Cardiac fibroblast (primary cell): Measurements from ENCODE around the gene AHRR.
A peak's percentile ranks its signal among the peaks of the same experiment; 100 is the strongest.

ENCODE experiments used
- DNase-seq, 2 donors: peaks; one replicate each; pipeline versions ENCODE4 v3.0.0 to v3.0.0-alpha.2; 2010; ENCODE audit warnings: low read depth in 2 of 2
- H3K4me3 ChIP-seq, 2 donors: replicated peaks in 1 of 2; 1 replicate in 1 of 2; 2 replicates in 1 of 2; pipeline ENCODE4 v1.5.1; 2011; ENCODE audit warnings: low read depth in 2 of 2, low read length in 2 of 2, mild to moderate bottlenecking in 2 of 2, moderate library complexity in 1 of 2
- CTCF ChIP-seq: IDR thresholded peaks from one replicate; pipeline ENCODE4 v1.5.1; 2011; ENCODE audit warnings: low read depth, mild to moderate bottlenecking, low read length, inconsistent platforms

The AHRR gene

GRCh38 chr5:422323-423232 lies 101.1 kb downstream of the AHRR start:
- TF ChIP-seq CTCF: no peak
- DNase-seq: no peak
- H3K4me3 ChIP-seq: no peak overlapping the region

GRCh38 chr5:423233-423565 lies 101.7 kb downstream of the AHRR start:
- H3K4me3 ChIP-seq: no peak overlapping the region
- DNase-seq: no peak
- no peak for TF ChIP-seq CTCF

GRCh38 chr5:423626-424261 lies 102.2 kb downstream of the AHRR start:
- no peak overlapping the region for H3K4me3 ChIP-seq
- no peak for DNase-seq
- no peak for TF ChIP-seq CTCF

GRCh38 chr5:424301-425110 lies 103.0 kb downstream of the AHRR start:
- DNase-seq: no peak
- TF ChIP-seq CTCF: no peak
- H3K4me3 ChIP-seq: no peak overlapping the region

- peak; percentile 31 to 40 for DNase-seq
- no peak overlapping the region for H3K4me3 ChIP-seq
- no peak for TF ChIP-seq CTCF
Observed at GRCh38 chr5:425714-426113, 104.2 kb downstream of the AHRR start.

GRCh38 chr5:426392-426976 lies 105.0 kb downstream of the AHRR start:
- no peak overlapping the region for H3K4me3 ChIP-seq
- no peak for DNase-seq
- no peak for TF ChIP-seq CTCF
